ENCODE results near the gene SLC8A1. TPM values are rescaled to one million over a fixed set of nuclear protein-coding genes. Genes with fewer than 3 reads are reported as not detected.

The SLC8A1 gene
- polyA plus RNA-seq, 3 donors: 16.9 to 18.2 (median 18.0) TPM

- no peak for DNase-seq
- H3K4me2 ChIP-seq (replicated peaks; ENCODE audit: extremely low read depth, low read length, poor library complexity, severe bottlenecking): no peak overlapping the region
- no peaks in the 10 kb centered on the region for H3K27me3 ChIP-seq (ENCODE audit: control insufficient read depth in 2 of 2, insufficient read depth in 2 of 2, low read length in 2 of 2)
- no peaks in the 10 kb centered on the region for H4K20me1 ChIP-seq (ENCODE audit: insufficient read depth, low read length)
- Mint-ChIP-seq H3K4me1 (no peaks in the 10 kb centered on the region), H3K4me3 (no peak overlapping the region), H3K27ac (no peak overlapping the region), H3K27me3 (ENCODE audit: low read depth in 3 of 3) (no peaks in the 10 kb centered on the region), H3K36me3 (no peaks in the 10 kb centered on the region), H3K9me3 (no peaks in the 10 kb centered on the region)
- intact Hi-C loops (cut with micrococcal nuclease): no loop called here
- TF ChIP-seq CTCF (IDR thresholded peaks at IDR 0.05): no peak
- WGBS (ENCODE audit: insufficient coverage): no CpG with 5 or more reads among the region's 1 CpG
- no peaks in the 10 kb centered on the region for H3K4me1 ChIP-seq (ENCODE audit: control insufficient read depth in 1 of 2, insufficient read depth in 2 of 2, low read length in 2 of 2)
- no peak overlapping the region for H2AFZ ChIP-seq (ENCODE audit: insufficient read depth, low read depth, low read length, poor library complexity, severe bottlenecking)
- no peak overlapping the region for H3K9ac ChIP-seq (ENCODE audit: insufficient read depth, low read length, poor library complexity, severe bottlenecking)
- H3K9me3 ChIP-seq (replicated peaks in 1 of 2; ENCODE audit: control insufficient read depth in 1 of 2, insufficient read depth in 1 of 2, low read length in 2 of 2): no peaks in the 10 kb centered on the region
- no peak overlapping the region for H3K4me3 ChIP-seq (replicated peaks in 1 of 3; ENCODE audit: low read depth in 2 of 3, low read length in 3 of 3)
- H3K36me3 ChIP-seq (replicated peaks in 1 of 2; ENCODE audit: control insufficient read depth in 1 of 2, insufficient read depth in 2 of 2, low read length in 2 of 2): no peaks in the 10 kb centered on the region
- no peak overlapping the region for H3K27ac ChIP-seq (ENCODE audit: low read depth in 1 of 2, low read length in 2 of 2)
- no peaks in the 10 kb centered on the region for H3K79me2 ChIP-seq (ENCODE audit: insufficient read depth, low read length)
Measured at GRCh38 chr2:40094451-40094850, 357.4 kb downstream of the SLC8A1 start.

- no peak overlapping the region for H3K27ac ChIP-seq (ENCODE audit: low read depth in 1 of 2, low read length in 2 of 2)
- H3K27ac Mint-ChIP-seq: no peak overlapping the region
- H3K4me2 ChIP-seq (replicated peaks; ENCODE audit: extremely low read depth, low read length, poor library complexity, severe bottlenecking): no peak overlapping the region
- no peaks in the 10 kb centered on the region for H4K20me1 ChIP-seq (ENCODE audit: insufficient read depth, low read length)
- H3K27me3 Mint-ChIP-seq (ENCODE audit: low read depth in 3 of 3): no peaks in the 10 kb centered on the region
- H3K79me2 ChIP-seq (ENCODE audit: insufficient read depth, low read length): no peaks in the 10 kb centered on the region
- no peak overlapping the region for H3K4me3 ChIP-seq (replicated peaks in 1 of 3; ENCODE audit: low read depth in 2 of 3, low read length in 3 of 3)
- no peaks in the 10 kb centered on the region for H3K9me3 ChIP-seq (replicated peaks in 1 of 2; ENCODE audit: control insufficient read depth in 1 of 2, insufficient read depth in 1 of 2, low read length in 2 of 2)
- H2AFZ ChIP-seq (ENCODE audit: insufficient read depth, low read depth, low read length, poor library complexity, severe bottlenecking): no peak overlapping the region
- H3K27me3 ChIP-seq (ENCODE audit: control insufficient read depth in 2 of 2, insufficient read depth in 2 of 2, low read length in 2 of 2): no peaks in the 10 kb centered on the region
- H3K9me3 Mint-ChIP-seq: no peaks in the 10 kb centered on the region
- no peaks in the 10 kb centered on the region for H3K4me1 ChIP-seq (ENCODE audit: control insufficient read depth in 1 of 2, insufficient read depth in 2 of 2, low read length in 2 of 2)
- H3K36me3 ChIP-seq (replicated peaks in 1 of 2; ENCODE audit: control insufficient read depth in 1 of 2, insufficient read depth in 2 of 2, low read length in 2 of 2): no peaks in the 10 kb centered on the region
- no peak overlapping the region for H3K4me3 Mint-ChIP-seq
- TF ChIP-seq CTCF (IDR thresholded peaks at IDR 0.05): no peak
- H3K4me1 Mint-ChIP-seq: no peaks in the 10 kb centered on the region
- intact Hi-C loops (cut with micrococcal nuclease): no loop called here
- 100% methylated on average over 3 of the region's 6 CpGs for WGBS (ENCODE audit: insufficient coverage)
- no peak overlapping the region for H3K9ac ChIP-seq (ENCODE audit: insufficient read depth, low read length, poor library complexity, severe bottlenecking)
- no peaks in the 10 kb centered on the region for H3K36me3 Mint-ChIP-seq
- DNase-seq: no peak
Measured at GRCh38 chr2:40093021-40093675, 358.7 kb downstream of the SLC8A1 start.

Measured in CD14-positive monocyte (primary cell).